ENCODE measurements around the gene LCOR.

Gene LCOR

GRCh38 chr10:96831867-96832720, at the start of gene LCOR:
TSS of gene LCOR (plus strand) at chr10:96832298. CDS start at chr10:96949058, 116,760 bp downstream.
- peak within 1 kb of the TSS; percentile 65 for H3K4me3 ChIP-seq (ENCODE audit: low read depth, low read length)
- peak; percentile 45 for DNase-seq (ENCODE audit: low read depth)

GRCh38 chr10:96784253-96784652, 47.8 kb upstream of the LCOR start:
- no peak overlapping the region for H3K4me3 ChIP-seq (ENCODE audit: low read depth, low read length)
- TF ChIP-seq CTCF (IDR thresholded peaks at IDR 0.05; ENCODE audit: control insufficient read depth, extremely low read depth, insufficient read depth) = no peak

More at GRCh38 chr10:96831867-96832720, at the start of gene LCOR:
- no peak for TF ChIP-seq CTCF (IDR thresholded peaks at IDR 0.05; ENCODE audit: control insufficient read depth, extremely low read depth, insufficient read depth)

GRCh38 chr10:96789571-96790108, 42.5 kb upstream of the LCOR start:
- TF ChIP-seq CTCF (IDR thresholded peaks at IDR 0.05; ENCODE audit: control insufficient read depth, extremely low read depth, insufficient read depth) = no peak
- H3K4me3 ChIP-seq (ENCODE audit: low read depth, low read length) = no peak overlapping the region
- no peak for DNase-seq (ENCODE audit: low read depth)

More at GRCh38 chr10:96784253-96784652, 47.8 kb upstream of the LCOR start:
- no peak for DNase-seq (ENCODE audit: low read depth)

- no peak for TF ChIP-seq CTCF (IDR thresholded peaks at IDR 0.05; ENCODE audit: control insufficient read depth, extremely low read depth, insufficient read depth)
- H3K4me3 ChIP-seq (ENCODE audit: low read depth, low read length) = no peak overlapping the region
- no peak for DNase-seq (ENCODE audit: low read depth)
Measured at GRCh38 chr10:96791902-96792301, 40.2 kb upstream of the LCOR start.

- DNase-seq (ENCODE audit: low read depth) = no peak
- H3K4me3 ChIP-seq (ENCODE audit: low read depth, low read length) = no peak overlapping the region
- no peak for TF ChIP-seq CTCF (IDR thresholded peaks at IDR 0.05; ENCODE audit: control insufficient read depth, extremely low read depth, insufficient read depth)
Measured at GRCh38 chr10:96794836-96795733, 37.0 kb upstream of the LCOR start.

GRCh38 chr10:96797485-96797884, 34.6 kb upstream of the LCOR start:
- TF ChIP-seq CTCF (IDR thresholded peaks at IDR 0.05; ENCODE audit: control insufficient read depth, extremely low read depth, insufficient read depth) = no peak
- no peak for DNase-seq (ENCODE audit: low read depth)
- no peak overlapping the region for H3K4me3 ChIP-seq (ENCODE audit: low read depth, low read length)

All from LNCaP clone FGC (cell line).